ENCODE data around the gene RASA2.
A peak's percentile ranks its signal among the peaks of the same experiment; 100 is the strongest.
"Not testable (repeated sequence)": the region's sequence is repeated elsewhere in the genome, so short reads cannot be mapped to it uniquely, and the experiment has no call there.

Gene RASA2

DNA sequence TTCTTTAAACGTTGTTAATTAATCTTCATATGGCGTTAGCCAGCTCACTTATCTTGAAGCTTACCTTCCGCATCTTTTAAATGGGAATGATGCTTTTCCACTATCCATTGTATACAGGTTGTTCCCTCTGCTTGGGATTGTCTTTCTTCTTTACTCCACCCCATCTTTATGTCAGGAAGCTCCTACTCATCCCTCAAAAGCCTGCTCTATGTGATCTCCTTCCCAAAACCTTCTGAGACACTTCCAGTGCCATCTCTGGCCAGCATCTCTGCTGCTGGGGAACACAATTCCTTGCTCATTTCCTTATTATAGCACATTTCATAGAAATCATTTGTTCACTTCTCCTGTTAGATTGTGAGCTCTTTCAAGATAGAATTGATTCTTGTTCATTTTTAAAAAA lies 4.3 kb downstream of the RASA2 start:
- no peak for DNase-seq (ENCODE audit: low spot score)
- Histone ChIP-seq H3K27ac (no peak overlapping the region), H3K4me3 (no peak overlapping the region)
- TF ChIP-seq, protein P1, sequence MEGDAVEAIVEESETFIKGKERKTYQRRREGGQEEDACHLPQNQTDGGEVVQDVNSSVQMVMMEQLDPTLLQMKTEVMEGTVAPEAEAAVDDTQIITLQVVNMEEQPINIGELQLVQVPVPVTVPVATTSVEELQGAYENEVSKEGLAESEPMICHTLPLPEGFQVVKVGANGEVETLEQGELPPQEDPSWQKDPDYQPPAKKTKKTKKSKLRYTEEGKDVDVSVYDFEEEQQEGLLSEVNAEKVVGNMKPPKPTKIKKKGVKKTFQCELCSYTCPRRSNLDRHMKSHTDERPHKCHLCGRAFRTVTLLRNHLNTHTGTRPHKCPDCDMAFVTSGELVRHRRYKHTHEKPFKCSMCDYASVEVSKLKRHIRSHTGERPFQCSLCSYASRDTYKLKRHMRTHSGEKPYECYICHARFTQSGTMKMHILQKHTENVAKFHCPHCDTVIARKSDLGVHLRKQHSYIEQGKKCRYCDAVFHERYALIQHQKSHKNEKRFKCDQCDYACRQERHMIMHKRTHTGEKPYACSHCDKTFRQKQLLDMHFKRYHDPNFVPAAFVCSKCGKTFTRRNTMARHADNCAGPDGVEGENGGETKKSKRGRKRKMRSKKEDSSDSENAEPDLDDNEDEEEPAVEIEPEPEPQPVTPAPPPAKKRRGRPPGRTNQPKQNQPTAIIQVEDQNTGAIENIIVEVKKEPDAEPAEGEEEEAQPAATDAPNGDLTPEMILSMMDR (IDR thresholded peaks at IDR 0.05): no peak

DNA sequence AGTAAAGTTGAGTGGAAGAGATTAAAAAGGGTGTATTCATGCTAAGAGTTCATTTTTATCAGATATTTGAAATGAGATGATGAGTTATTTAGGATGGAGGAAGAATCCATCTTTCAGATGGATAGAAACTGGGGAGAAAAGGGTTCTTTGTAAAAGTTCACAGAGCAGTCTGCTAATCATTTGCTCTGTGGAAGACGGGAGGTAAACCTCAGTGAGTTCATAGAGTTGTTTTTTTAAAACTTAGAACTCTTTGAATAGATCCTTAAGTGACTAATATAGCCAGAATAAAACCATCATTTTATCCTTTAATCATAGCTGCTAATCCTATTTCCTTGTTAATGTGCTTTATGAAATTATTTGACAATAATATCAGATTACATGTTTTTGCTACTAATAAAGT lies 5.1 kb downstream of the RASA2 start:
- DNase-seq (ENCODE audit: low spot score): no peak
- Histone ChIP-seq H3K4me3 (no peak overlapping the region), H3K27ac (no peak overlapping the region)
- TF ChIP-seq, protein P1 (IDR thresholded peaks at IDR 0.05): no peak

DNA sequence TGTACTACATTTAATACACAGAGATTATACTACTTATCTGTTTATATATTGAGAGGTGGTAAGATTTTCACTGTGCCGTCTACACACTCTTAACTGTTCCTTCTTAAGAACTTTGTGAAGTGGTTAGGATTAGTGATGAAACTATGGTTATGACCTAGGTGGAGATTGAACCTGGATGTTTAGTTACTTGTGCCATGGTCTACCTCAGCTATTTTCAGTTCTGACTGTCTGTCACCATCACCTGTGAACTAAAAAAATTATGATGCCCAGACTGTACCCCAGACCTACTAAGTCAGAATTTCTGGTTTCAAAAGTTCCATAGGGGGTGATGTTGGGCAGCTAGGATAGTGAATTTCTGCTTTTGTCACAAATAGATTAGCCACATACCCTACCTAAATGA lies 6.4 kb downstream of the RASA2 start:
- Histone ChIP-seq H3K27ac (no peak overlapping the region), H3K4me3 (no peak overlapping the region)
- DNase-seq (ENCODE audit: low spot score): no peak
- TF ChIP-seq, protein P1 (IDR thresholded peaks at IDR 0.05): no peak

DNA sequence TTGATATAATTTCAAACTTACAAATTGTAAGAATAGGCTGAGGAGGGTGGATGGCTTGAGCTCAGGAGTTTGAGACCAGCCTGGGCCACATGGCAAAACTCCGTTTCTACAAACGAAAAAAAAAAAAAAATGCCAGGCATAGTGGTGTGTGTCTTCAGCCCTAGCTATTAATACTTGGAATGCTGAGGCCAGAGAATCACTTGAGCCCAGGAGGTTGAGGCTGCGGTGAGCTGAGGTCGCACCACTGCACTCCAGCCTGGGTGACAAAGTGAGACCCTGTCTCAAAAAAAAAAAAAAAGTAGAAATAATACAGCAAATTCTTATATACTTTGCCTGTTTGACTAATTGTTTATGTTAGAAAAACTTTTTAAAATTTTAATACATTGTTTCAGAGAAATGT lies 10.8 kb downstream of the RASA2 start:
- H3K27ac ChIP-seq; DNase-seq (ENCODE audit: low spot score); H3K4me3 ChIP-seq: not testable (repeated sequence)

DNA sequence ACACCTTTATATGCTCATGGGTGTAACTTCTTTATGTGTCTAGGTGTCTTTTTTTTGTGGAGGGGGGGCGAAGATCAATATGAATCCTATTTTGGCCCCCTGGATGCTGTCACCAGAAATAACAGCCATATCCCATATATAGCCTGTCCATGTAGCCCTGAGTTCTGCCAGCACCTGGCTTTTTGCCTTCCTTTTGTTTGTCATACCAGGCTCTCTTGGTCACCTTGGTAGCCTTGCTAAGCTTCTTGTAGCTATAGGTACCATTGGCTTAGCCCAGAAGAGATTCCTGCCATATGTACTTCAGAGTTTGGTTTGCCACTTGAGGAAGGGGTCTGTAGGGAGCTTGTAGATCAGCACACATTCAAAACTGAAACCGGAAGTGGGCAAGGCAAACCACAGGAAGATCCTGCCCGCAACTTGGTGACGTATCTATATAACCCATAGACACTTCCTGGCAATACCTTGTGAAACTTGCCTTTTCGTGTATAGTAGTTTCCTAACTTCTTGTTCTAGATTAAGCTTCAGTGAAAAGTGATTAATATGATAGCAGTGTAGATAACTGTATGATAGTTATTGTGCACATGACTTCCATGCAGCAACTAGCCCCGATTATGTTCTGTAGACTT lies 11.9 kb downstream of the RASA2 start:
- no peak for DNase-seq (ENCODE audit: low spot score)
- peak overlapping the region in 1 of 2 donors; percentile 36 for H3K27ac ChIP-seq
- TF ChIP-seq, protein P1 (IDR thresholded peaks at IDR 0.05): no peak
- no peak overlapping the region for H3K4me3 ChIP-seq

DNA sequence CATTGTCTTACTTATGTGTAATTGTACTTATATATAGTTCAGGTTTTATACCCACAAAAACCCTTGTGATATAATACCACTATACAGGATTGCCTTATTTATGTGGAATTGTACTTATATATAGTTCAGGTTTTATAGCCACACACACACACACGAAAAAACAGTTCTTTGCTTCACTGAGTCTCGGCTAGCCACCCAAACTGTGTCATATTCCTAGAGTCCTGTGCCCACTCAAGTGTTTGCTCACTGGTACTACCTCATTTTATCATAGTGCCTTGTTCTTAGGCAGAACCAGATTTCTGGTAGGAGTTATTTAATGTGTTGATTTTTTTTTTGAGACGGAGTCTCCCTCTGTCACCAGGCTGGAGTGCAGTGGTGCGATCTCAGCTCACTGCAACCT lies 12.5 kb downstream of the RASA2 start:
- Histone ChIP-seq H3K4me3 (no peak overlapping the region), H3K27ac (peak overlapping the region in 1 of 2 donors; percentile 36)
- DNase-seq (ENCODE audit: low spot score): no peak
- TF ChIP-seq, protein P1 (IDR thresholded peaks at IDR 0.05): no peak

DNA sequence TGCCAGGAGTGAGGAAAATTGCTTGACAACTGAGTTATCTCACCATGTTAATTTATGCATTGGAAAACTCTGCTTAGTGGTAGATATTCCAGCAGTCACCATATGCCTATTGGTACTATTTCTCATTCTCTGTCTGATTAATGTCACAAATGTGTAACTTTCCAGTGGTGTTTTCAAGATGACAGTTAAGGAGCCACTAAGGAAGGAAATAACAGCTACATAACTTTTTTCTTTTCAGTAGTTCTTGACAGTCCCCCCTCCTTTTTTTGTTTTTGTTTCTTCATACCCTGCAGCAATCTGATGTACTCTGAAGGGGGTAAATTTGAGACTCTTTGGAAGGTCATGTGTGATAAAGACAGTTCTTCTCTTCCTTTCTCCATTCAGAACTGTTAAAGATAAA lies 13.1 kb downstream of the RASA2 start:
- TF ChIP-seq, protein P1 (IDR thresholded peaks at IDR 0.05): no peak
- DNase-seq (ENCODE audit: low spot score): no peak
- Histone ChIP-seq H3K4me3 (no peak overlapping the region), H3K27ac (no peak overlapping the region)

Data from coronary artery (tissue), 2 donors.